ENCODE results near the gene FAU. TPM values are rescaled to one million over a fixed set of nuclear protein-coding genes. Genes with fewer than 3 reads are reported as not detected.
A peak's percentile ranks its signal among the peaks of the same experiment; 100 is the strongest.

FAU gene
- total RNA-seq, 3 donors from 2014 or later (not counting 1 experiment from before 2014, with no cell fraction given), result 724 to 977 (median 968) TPM

DNA sequence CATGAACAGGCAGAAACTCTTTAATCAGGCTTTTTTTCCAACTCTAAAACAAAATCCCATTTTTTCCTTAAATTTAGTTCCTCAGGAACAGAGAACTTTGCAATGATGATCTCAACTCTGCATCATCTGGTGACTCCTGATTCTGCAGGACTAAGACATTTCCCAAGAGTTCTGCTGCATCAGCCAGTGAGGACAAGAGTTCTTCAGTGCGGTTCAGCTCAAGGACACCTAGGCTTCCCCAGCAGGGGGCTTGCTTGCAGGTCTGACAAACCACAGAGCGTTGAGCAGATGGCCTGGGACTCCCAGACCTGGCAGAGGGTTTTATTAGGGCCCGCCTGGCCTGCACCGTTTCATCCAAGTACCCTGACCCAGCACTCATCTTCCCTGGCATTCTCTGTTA is 44.5 kb downstream of the FAU start:
- H3K27me3 ChIP-seq (ENCODE audit: control insufficient read depth, insufficient read depth, low read length), result no peaks in the 10 kb centered on the region
- H3K9me3 ChIP-seq (ENCODE audit: control insufficient read depth, insufficient read depth, low read length), result no peaks in the 10 kb centered on the region
- H3K36me3 ChIP-seq (ENCODE audit: control insufficient read depth, insufficient read depth, low read length), result no peaks in the 10 kb centered on the region
- Mint-ChIP-seq H3K4me1 (no peaks in the 10 kb centered on the region), H3K36me3 (no peaks in the 10 kb centered on the region), H3K4me3 (no peak overlapping the region), H3K27me3 (ENCODE audit: low read depth in 2 of 2) (no peaks in the 10 kb centered on the region), H3K9me3 (no peaks in the 10 kb centered on the region), H3K27ac (peak overlapping the region in 1 of 2 donors; percentile 22)
- 87% methylated on average over 4 of the region's 4 CpGs for WGBS (ENCODE audit: insufficient coverage)
- H3K4me3 ChIP-seq (ENCODE audit: low read length), result no peak overlapping the region
- no peak overlapping the region for H3K27ac ChIP-seq (ENCODE audit: low read length)
- intact Hi-C loops (cut with micrococcal nuclease), result loop anchor here (5.0 kb wide), 1 partner anchor 65 kb away; the partner anchor contains the start of gene ARL2
- H3K4me1 ChIP-seq (ENCODE audit: control insufficient read depth, insufficient read depth, low read length), result no peaks in the 10 kb centered on the region
- TF ChIP-seq, protein P1, sequence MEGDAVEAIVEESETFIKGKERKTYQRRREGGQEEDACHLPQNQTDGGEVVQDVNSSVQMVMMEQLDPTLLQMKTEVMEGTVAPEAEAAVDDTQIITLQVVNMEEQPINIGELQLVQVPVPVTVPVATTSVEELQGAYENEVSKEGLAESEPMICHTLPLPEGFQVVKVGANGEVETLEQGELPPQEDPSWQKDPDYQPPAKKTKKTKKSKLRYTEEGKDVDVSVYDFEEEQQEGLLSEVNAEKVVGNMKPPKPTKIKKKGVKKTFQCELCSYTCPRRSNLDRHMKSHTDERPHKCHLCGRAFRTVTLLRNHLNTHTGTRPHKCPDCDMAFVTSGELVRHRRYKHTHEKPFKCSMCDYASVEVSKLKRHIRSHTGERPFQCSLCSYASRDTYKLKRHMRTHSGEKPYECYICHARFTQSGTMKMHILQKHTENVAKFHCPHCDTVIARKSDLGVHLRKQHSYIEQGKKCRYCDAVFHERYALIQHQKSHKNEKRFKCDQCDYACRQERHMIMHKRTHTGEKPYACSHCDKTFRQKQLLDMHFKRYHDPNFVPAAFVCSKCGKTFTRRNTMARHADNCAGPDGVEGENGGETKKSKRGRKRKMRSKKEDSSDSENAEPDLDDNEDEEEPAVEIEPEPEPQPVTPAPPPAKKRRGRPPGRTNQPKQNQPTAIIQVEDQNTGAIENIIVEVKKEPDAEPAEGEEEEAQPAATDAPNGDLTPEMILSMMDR (IDR thresholded peaks at IDR 0.05), result no peak
- no peak for ATAC-seq
- DNase-seq, result no peak

DNA sequence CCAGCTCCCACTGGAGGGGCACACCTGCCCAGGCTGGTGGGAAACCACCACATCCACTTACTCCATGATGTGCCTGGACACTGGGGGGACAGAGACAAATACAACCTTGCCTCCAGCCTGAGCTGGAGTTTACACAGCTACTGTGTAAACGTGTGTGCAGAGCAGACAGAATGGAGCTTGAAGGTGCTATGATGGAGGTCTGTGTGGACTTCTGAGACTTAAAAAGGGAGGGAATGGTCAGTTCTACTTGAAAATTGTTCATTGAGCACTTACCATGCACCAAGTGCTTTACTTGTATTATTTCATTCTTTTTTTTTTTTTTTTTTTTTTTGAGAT is 49.3 kb downstream of the FAU start:
- H3K27me3 ChIP-seq (ENCODE audit: control insufficient read depth, insufficient read depth, low read length), result no peaks in the 10 kb centered on the region
- Mint-ChIP-seq H3K9me3 (no peaks in the 10 kb centered on the region), H3K36me3 (no peaks in the 10 kb centered on the region), H3K27me3 (ENCODE audit: low read depth in 2 of 2) (no peaks in the 10 kb centered on the region), H3K4me3 (no peak overlapping the region), H3K4me1 (no peaks in the 10 kb centered on the region), H3K27ac (no peak overlapping the region)
- ATAC-seq (no peak), DNase-seq (no peak)
- intact Hi-C loops (cut with micrococcal nuclease), result no loop called here
- H3K36me3 ChIP-seq (ENCODE audit: control insufficient read depth, insufficient read depth, low read length), result no peaks in the 10 kb centered on the region
- WGBS (ENCODE audit: insufficient coverage), result 84% methylated on average over 1 of the region's 1 CpG
- no peaks in the 10 kb centered on the region for H3K4me1 ChIP-seq (ENCODE audit: control insufficient read depth, insufficient read depth, low read length)
- H3K9me3 ChIP-seq (ENCODE audit: control insufficient read depth, insufficient read depth, low read length), result no peaks in the 10 kb centered on the region
- TF ChIP-seq, protein P1 (IDR thresholded peaks at IDR 0.05), result no peak
- H3K4me3 ChIP-seq (ENCODE audit: low read length), result no peak overlapping the region
- no peak overlapping the region for H3K27ac ChIP-seq (ENCODE audit: low read length)

- no peaks in the 10 kb centered on the region for H3K36me3 Mint-ChIP-seq
- H3K9me3 Mint-ChIP-seq, result no peaks in the 10 kb centered on the region
- no peaks in the 10 kb centered on the region for H3K4me1 Mint-ChIP-seq
- no peaks in the 10 kb centered on the region for H3K4me1 ChIP-seq (ENCODE audit: control insufficient read depth, insufficient read depth, low read length)
- no peaks in the 10 kb centered on the region for H3K36me3 ChIP-seq (ENCODE audit: control insufficient read depth, insufficient read depth, low read length)
- no peak overlapping the region for H3K4me3 Mint-ChIP-seq
- no peaks in the 10 kb centered on the region for H3K27me3 Mint-ChIP-seq (ENCODE audit: low read depth in 2 of 2)
- no peaks in the 10 kb centered on the region for H3K9me3 ChIP-seq (ENCODE audit: control insufficient read depth, insufficient read depth, low read length)
- whole genome bisulfite sequencing (ENCODE audit: insufficient coverage), result 71% methylated on average over 4 of the region's 4 CpGs
- H3K27ac ChIP-seq (ENCODE audit: low read length), result no peak overlapping the region
- no peaks in the 10 kb centered on the region for H3K27me3 ChIP-seq (ENCODE audit: control insufficient read depth, insufficient read depth, low read length)
- no peak for ATAC-seq
- DNase-seq, result no peak
- TF ChIP-seq, protein P1 (IDR thresholded peaks at IDR 0.05), result no peak
- intact Hi-C loops (cut with micrococcal nuclease), result no loop called here
- no peak overlapping the region for H3K4me3 ChIP-seq (ENCODE audit: low read length)
- H3K27ac Mint-ChIP-seq, result no peak overlapping the region
Measured at GRCh38 chr11:65071907-65072630, 49.9 kb downstream of the FAU start.

Other genes with a start within 250 kb of the FAU start
- 100 to 1,000 TPM; 218 to 246 (median 225) TPM for gene EHD1, start 243.5 kb downstream of the FAU start, total RNA-seq
- 100 to 1,000 TPM; 165 to 321 (median 259) TPM for gene ATG2A, start 204.9 kb downstream of the FAU start, total RNA-seq
- 10 to 100 TPM; 27.8 to 31.5 (median 28.5) TPM for gene PPP2R5B, start 197.4 kb downstream of the FAU start, total RNA-seq
- gene GPHA2, start 186.2 kb downstream of the FAU start, total RNA-seq, result not detected
- gene MAJIN, start 150.0 kb downstream of the FAU start, total RNA-seq, result not detected
- under 1 TPM in 1 of 3 donors, not detected in 2; 0.30 TPM for gene BATF2, start 125.2 kb downstream of the FAU start, total RNA-seq
- 10 to 100 TPM; 19.9 to 20.5 (median 20.2) TPM for gene ARL2, start 108.0 kb downstream of the FAU start, total RNA-seq
- gene SNX15, start 94.7 kb downstream of the FAU start, total RNA-seq, result 10 to 100 TPM; 16.9 to 28.1 (median 27.1) TPM
- gene SAC3D1, start 80.9 kb downstream of the FAU start, total RNA-seq, result 1 to 10 TPM; 2.0 to 3.5 (median 2.8) TPM
- gene NAALADL1, start 63.6 kb downstream of the FAU start, total RNA-seq, result 10 to 100 TPM; 41.6 to 54.1 (median 46.0) TPM
- 1 to 10 TPM; 3.3 to 6.8 (median 3.8) TPM for gene CDCA5, start 38.1 kb downstream of the FAU start, total RNA-seq
- 10 to 100 TPM; 49.8 to 60.2 (median 50.8) TPM for gene ZFPL1, start 37.9 kb downstream of the FAU start, total RNA-seq
- gene VPS51, start 25.9 kb downstream of the FAU start, total RNA-seq, result 100 to 1,000 TPM; 180 to 197 (median 184) TPM
- 10 to 100 TPM; 17.0 to 23.2 (median 18.6) TPM for gene TM7SF2, start 10.3 kb downstream of the FAU start, total RNA-seq
- 1 to 10 TPM; 5.6 to 6.8 (median 6.1) TPM for gene ZNHIT2, start 4.4 kb downstream of the FAU start, total RNA-seq
- 10 to 100 TPM; 36.8 to 37.5 (median 36.9) TPM for gene MRPL49, start 187 bp upstream of the FAU start, total RNA-seq
- gene SYVN1, start 12.4 kb upstream of the FAU start, total RNA-seq, result 100 to 1,000 TPM in 1 of 3 donors, 10 to 100 TPM in 2; 72.9 to 109 (median 90.2) TPM
- not detected for gene SPDYC, start 48.1 kb upstream of the FAU start, total RNA-seq
- gene CAPN1, start 59.8 kb upstream of the FAU start, total RNA-seq, result 100 to 1,000 TPM; 211 to 256 (median 229) TPM
- 10 to 100 TPM; 21.2 to 24.2 (median 22.7) TPM for gene POLA2, start 139.8 kb upstream of the FAU start, total RNA-seq
- 1 to 10 TPM; 1.4 to 1.5 (median 1.5) TPM for gene CDC42EP2, start 192.7 kb upstream of the FAU start, total RNA-seq
- 100 to 1,000 TPM in 1 of 3 donors, 10 to 100 TPM in 2; 69.6 to 102 (median 89.1) TPM for gene DPF2, start 211.7 kb upstream of the FAU start, total RNA-seq
- 1 to 10 TPM in 2 of 3 donors, under 1 TPM in 1; 0.70 to 2.2 (median 1.2) TPM for gene TIGD3, start 232.6 kb upstream of the FAU start, total RNA-seq